Measurements from ENCODE around the gene IER5L.

GRCh38 chr9:129227843-129228189, 49.8 kb upstream of the IER5L start:
- no peak for TF ChIP-seq ZNF124 (CRISPR knock-in tag; IDR thresholded peaks at IDR 0.05)
- TF ChIP-seq LEF1 (IDR thresholded peaks at IDR 0.05) = no peak
- no peak for TF ChIP-seq TCF7L2 (IDR thresholded peaks at IDR 0.05; ENCODE audit: low read depth, low read length)
- TF ChIP-seq CBX2 (IDR thresholded peaks at IDR 0.05; ENCODE audit: insufficient read depth, low read length, poor library complexity, severe bottlenecking) = no peak
- TF ChIP-seq CTCF (IDR thresholded peaks at IDR 0.05 in 2 of 3, conservative IDR thresholded peaks at IDR 0.05 in 1 of 3; ENCODE audit: insufficient read depth in 2 of 3, low read depth in 1 of 3, low read length in 3 of 3) = no peak
- TF ChIP-seq ZBTB7A (IDR thresholded peaks at IDR 0.05; ENCODE audit: borderline replicate concordance, control insufficient read depth, low read depth, low read length) = no peak
- TF ChIP-seq, protein P1, sequence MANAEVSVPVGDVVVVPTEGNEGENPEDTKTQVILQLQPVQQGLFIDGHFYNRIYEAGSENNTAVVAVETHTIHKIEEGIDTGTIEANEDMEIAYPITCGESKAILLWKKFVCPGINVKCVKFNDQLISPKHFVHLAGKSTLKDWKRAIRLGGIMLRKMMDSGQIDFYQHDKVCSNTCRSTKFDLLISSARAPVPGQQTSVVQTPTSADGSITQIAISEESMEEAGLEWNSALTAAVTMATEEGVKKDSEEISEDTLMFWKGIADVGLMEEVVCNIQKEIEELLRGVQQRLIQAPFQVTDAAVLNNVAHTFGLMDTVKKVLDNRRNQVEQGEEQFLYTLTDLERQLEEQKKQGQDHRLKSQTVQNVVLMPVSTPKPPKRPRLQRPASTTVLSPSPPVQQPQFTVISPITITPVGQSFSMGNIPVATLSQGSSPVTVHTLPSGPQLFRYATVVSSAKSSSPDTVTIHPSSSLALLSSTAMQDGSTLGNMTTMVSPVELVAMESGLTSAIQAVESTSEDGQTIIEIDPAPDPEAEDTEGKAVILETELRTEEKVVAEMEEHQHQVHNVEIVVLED (CRISPR knock-in tag; IDR thresholded peaks at IDR 0.05) = no peak
- no peak for TF ChIP-seq RAD21 (CRISPR knock-in tag; conservative IDR thresholded peaks at IDR 0.05 in 1 of 2, IDR thresholded peaks at IDR 0.05 in 1 of 2)
- no peak for TF ChIP-seq ATF3 (IDR thresholded peaks at IDR 0.05)
- no peak for TF ChIP-seq ATF3 (CRISPR knock-in tag; conservative IDR thresholded peaks at IDR 0.05)
- no peak for TF ChIP-seq NR2C2 (CRISPR knock-in tag; IDR thresholded peaks at IDR 0.05)
- no peak for TF ChIP-seq NR2C2 (tag; IDR thresholded peaks at IDR 0.05)
- TF ChIP-seq SP1 (CRISPR knock-in tag; IDR thresholded peaks at IDR 0.05) = no peak

Data from K562 (cell line).